Measurements from ENCODE around the gene TSHZ3. TPM values are rescaled to one million over a fixed set of nuclear protein-coding genes. Genes with fewer than 3 reads are reported as not detected.

The TSHZ3 gene
- total RNA-seq, 1 donor from 2014 or later = 21.2 TPM

DNA sequence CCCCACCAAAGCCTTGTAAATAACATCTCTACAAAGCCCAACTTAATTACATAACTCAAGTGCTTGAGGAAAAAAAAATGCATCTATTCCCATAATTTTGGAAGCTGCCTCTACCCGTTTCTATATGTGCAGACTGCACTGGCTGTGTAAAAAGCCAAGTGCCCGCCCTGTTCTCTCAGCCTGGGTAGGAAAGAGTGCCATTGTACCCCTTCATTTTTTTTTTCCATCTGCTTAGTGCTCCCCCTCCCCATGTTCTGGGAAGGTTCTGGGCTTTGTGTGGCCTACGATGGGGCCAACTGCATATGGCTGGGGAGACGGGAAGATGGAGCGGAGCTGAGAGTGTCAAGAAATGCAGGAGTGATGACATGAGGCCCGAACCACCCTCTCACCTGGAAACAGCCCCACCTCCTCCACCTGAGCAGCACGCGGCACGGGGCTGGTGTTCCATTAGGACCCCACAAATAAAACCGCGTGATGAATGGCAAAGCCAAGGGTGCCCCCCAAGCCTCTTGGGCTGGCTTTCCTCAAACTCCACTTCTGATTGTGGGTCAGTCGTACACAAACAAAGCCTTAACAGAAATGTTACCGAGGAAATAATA lies 42.1 kb downstream of the TSHZ3 start:
- peaks cover 13% of the 10 kb centered on the region for H3K4me1 Mint-ChIP-seq (ENCODE audit: unreplicated experiment)
- H3K4me3 Mint-ChIP-seq = no peak overlapping the region
- TF ChIP-seq, protein P1, sequence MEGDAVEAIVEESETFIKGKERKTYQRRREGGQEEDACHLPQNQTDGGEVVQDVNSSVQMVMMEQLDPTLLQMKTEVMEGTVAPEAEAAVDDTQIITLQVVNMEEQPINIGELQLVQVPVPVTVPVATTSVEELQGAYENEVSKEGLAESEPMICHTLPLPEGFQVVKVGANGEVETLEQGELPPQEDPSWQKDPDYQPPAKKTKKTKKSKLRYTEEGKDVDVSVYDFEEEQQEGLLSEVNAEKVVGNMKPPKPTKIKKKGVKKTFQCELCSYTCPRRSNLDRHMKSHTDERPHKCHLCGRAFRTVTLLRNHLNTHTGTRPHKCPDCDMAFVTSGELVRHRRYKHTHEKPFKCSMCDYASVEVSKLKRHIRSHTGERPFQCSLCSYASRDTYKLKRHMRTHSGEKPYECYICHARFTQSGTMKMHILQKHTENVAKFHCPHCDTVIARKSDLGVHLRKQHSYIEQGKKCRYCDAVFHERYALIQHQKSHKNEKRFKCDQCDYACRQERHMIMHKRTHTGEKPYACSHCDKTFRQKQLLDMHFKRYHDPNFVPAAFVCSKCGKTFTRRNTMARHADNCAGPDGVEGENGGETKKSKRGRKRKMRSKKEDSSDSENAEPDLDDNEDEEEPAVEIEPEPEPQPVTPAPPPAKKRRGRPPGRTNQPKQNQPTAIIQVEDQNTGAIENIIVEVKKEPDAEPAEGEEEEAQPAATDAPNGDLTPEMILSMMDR (conservative IDR thresholded peaks at IDR 0.05) = no peak
- DNase-seq (ENCODE audit: extremely low spot score, unreplicated experiment) = no peak
- H3K9me3 Mint-ChIP-seq = no peaks in the 10 kb centered on the region
- H3K36me3 Mint-ChIP-seq = peaks cover 4% of the 10 kb centered on the region
- H3K27me3 Mint-ChIP-seq = peaks cover 12% of the 10 kb centered on the region
- no peak overlapping the region for H3K27ac Mint-ChIP-seq

DNA sequence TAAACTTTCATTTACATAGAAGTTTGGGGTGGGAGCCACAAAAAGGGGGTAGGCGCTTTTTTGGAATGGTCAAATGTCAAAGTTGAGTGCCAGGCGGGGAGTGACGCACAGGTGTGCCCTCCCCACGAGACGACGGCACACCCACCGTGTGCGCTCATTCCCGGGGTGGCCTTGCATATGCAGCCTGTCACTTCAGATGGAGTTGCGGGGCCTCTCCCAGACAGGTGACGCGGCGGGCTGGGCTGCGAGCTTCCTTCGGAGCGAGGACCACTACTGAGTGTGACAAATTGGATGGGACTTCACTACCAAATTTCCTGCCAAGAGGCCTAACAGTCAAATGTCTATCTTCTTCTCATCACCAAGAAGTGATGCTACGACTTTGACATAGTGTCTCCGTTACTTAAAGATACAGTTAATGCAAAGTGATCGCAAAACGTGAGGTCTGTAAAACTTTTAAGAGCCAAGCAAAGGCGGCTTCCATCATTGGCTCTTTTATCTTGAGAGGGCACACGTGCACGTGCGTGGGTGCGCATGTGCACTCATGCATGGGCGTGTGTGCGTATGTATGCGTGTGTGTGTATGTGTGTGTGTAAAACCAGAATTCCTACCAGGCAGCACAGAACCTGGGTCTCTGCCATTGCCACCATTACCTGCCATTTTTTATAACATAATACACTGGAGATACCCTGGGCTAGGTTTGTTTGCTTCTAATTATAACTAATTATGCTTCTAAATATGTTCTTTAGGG lies 43.1 kb downstream of the TSHZ3 start:
- peaks cover 11% of the 10 kb centered on the region for H3K4me1 Mint-ChIP-seq (ENCODE audit: unreplicated experiment)
- TF ChIP-seq, protein P1 (conservative IDR thresholded peaks at IDR 0.05) = no peak
- H3K9me3 Mint-ChIP-seq = no peaks in the 10 kb centered on the region
- no peak overlapping the region for H3K27ac Mint-ChIP-seq
- peaks cover 4% of the 10 kb centered on the region for H3K36me3 Mint-ChIP-seq
- no peak overlapping the region for H3K4me3 Mint-ChIP-seq
- DNase-seq (ENCODE audit: extremely low spot score, unreplicated experiment) = no peak
- H3K27me3 Mint-ChIP-seq = peaks cover 12% of the 10 kb centered on the region

DNA sequence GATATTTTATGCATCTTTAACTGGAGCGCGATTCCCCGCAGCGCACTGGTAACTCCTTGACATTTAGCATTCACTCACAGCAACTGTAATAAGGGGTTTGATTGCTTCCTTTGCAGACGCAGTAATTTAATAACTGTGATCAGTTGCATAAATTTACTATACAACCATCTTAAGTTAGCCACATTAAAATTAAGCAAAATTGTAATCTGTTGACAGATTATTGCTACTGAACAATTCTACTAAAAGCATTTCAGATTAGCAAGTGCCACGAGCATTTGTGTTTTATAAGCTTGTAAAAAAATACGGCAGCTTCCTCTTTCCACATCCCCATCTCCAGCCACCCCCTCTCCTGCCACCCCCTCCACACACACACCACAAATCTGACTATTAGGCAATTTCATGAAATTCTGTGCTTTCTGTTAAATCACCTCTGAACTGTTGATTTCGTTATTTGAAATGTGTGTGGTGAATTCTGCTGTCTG lies 44.4 kb downstream of the TSHZ3 start:
- Mint-ChIP-seq H3K27me3 (peaks cover 9% of the 10 kb centered on the region), H3K4me1 (ENCODE audit: unreplicated experiment) (peaks cover 16% of the 10 kb centered on the region), H3K27ac (no peak overlapping the region), H3K9me3 (no peaks in the 10 kb centered on the region), H3K4me3 (no peak overlapping the region), H3K36me3 (peaks cover under 1% of the 10 kb centered on the region)
- TF ChIP-seq, protein P1 (conservative IDR thresholded peaks at IDR 0.05) = no peak
- no peak for DNase-seq (ENCODE audit: extremely low spot score, unreplicated experiment)

DNA sequence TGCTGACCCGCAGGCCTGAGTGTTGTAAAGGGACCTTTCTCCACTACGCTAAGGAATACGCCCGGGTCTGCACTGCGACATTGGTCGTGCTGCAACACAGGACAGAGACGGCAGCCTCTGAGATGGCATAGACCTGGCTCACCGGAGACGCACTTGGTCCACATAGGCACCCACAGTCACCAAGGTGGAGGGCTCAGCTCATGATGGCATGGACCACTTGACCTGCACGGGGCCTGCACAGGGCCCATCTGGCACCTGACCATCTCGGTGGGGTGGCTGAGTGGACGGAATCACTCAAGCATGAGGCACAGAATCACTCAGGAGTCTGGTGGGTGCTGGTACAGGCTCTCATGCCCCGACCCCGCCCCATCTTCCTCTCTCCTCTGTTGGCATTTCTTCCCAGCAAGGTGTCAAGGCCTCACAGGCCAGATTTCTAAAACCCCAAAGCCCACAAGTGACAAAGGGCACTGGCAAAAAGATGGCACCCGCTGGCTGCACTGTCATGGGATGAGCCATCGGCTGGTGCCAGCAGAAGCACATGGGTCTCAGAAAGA lies 45.9 kb downstream of the TSHZ3 start:
- peaks cover 13% of the 10 kb centered on the region for H3K4me1 Mint-ChIP-seq (ENCODE audit: unreplicated experiment)
- H3K27me3 Mint-ChIP-seq = peaks cover 5% of the 10 kb centered on the region
- no peak overlapping the region for H3K4me3 Mint-ChIP-seq

DNA sequence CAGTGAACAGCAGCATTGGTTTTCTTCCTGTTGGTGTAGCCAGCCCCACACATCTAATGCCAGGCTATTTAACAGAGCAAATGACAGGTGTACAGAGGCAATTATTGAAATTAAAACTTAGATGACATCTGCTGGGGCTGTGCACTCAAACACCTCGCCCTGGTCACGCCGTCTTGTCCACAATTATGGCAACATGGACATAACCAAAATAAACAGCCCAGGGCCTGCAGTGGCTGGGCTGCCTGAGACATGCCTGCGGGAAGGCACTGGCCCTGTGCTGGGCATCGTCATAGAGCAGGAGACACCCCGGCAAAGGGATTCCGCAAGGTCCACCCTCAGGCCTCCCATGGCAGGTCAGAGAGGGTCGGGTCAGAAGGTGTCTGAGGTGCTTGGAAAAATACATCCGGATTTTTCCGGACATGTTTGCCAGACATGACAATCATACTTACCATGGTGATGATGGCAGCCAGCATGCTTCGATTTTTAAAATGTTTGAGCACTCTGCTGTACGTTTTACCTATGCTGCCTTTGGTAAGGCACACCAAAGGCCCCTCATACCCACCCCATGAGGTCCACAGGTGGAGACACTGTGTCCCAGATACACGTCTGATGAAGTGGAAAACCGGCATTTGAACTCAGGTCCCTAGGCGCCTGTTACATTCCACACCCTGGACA lies 47.8 kb downstream of the TSHZ3 start:
- Mint-ChIP-seq H3K4me1 (ENCODE audit: unreplicated experiment) (peaks cover 12% of the 10 kb centered on the region), H3K9me3 (no peaks in the 10 kb centered on the region), H3K27ac (no peak overlapping the region), H3K27me3 (peaks cover 2% of the 10 kb centered on the region), H3K4me3 (no peak overlapping the region), H3K36me3 (no peaks in the 10 kb centered on the region)
- DNase-seq (ENCODE audit: extremely low spot score, unreplicated experiment) = no peak
- TF ChIP-seq, protein P1 (conservative IDR thresholded peaks at IDR 0.05) = no peak

More for the DNA sequence above, 45.9 kb downstream of the TSHZ3 start:
- DNase-seq (ENCODE audit: extremely low spot score, unreplicated experiment) = no peak
- Mint-ChIP-seq H3K27ac (no peak overlapping the region), H3K9me3 (no peaks in the 10 kb centered on the region), H3K36me3 (no peaks in the 10 kb centered on the region)
- TF ChIP-seq, protein P1 (conservative IDR thresholded peaks at IDR 0.05) = no peak

Measured in type B pancreatic cell (in vitro differentiated cells).